Large intestine (tissue), 3 donors: ENCODE results near the gene TPRG1L. TPM values are rescaled to one million over a fixed set of nuclear protein-coding genes. Genes with fewer than 3 reads are reported as not detected.

Experiments
- DNase-seq, 2 donors: peaks; one replicate each; pipeline versions ENCODE4 v3.0.0 to v3.0.0-alpha.2; 2013
- H3K27ac ChIP-seq: one replicate; pipeline ENCODE4 v1.5.1; 2013; ENCODE audit warnings: low read length
- H3K27me3 ChIP-seq: 2 replicates; pipeline ENCODE4 v1.6.1; 2013; ENCODE audit warnings: low read length; ENCODE audit not compliant: control insufficient read depth, insufficient read depth
- H3K36me3 ChIP-seq: 2 replicates; pipeline ENCODE4 v1.6.1; 2013; ENCODE audit warnings: low read length; ENCODE audit not compliant: control insufficient read depth, insufficient read depth
- H3K4me1 ChIP-seq: one replicate; pipeline ENCODE4 v1.6.1; 2013; ENCODE audit warnings: low read length; ENCODE audit not compliant: control insufficient read depth, insufficient read depth
- H3K4me3 ChIP-seq: one replicate; pipeline ENCODE4 v1.5.1; 2013; ENCODE audit warnings: low read length
- H3K9me3 ChIP-seq: one replicate; pipeline ENCODE4 v1.6.1; 2013; ENCODE audit warnings: mild to moderate bottlenecking, low read depth, low read length, moderate library complexity; ENCODE audit not compliant: control insufficient read depth
- WGBS: methylation state at CpG from one replicate; pipeline ENCODE4 v1.1.5; 2013; ENCODE audit warnings: low lambda C conversion rate; ENCODE audit not compliant: insufficient coverage; 5-methylcytosine and 5-hydroxymethylcytosine counted together
- polyA plus RNA-seq: library from polyadenylated mRNA; unstranded; fragments of 120-200 nt; gene quantifications from one replicate; pipeline ENCODE4 v1.2.1, GENCODE V29; 2013

TPRG1L gene
- polyA plus RNA-seq, 1 donor, result 81.6 TPM

GRCh38 chr1:3645666-3646355 is 21.0 kb downstream of the TPRG1L start:
- Histone ChIP-seq H3K36me3 (peaks cover 20% of the 10 kb centered on the region), H3K4me1 (peaks cover 10% of the 10 kb centered on the region)
- 80% methylated on average over 1 of the region's 27 CpGs for WGBS

GRCh38 chr1:3646596-3646995 is 21.8 kb downstream of the TPRG1L start:
- Histone ChIP-seq H3K27ac (no peak overlapping the region), H3K4me3 (no peak overlapping the region), H3K27me3 (peaks cover 16% of the 10 kb centered on the region), H3K36me3 (peaks cover 20% of the 10 kb centered on the region), H3K9me3 (peaks cover 10% of the 10 kb centered on the region), H3K4me1 (peaks cover 12% of the 10 kb centered on the region)
- WGBS, result 93% methylated on average over 3 of the region's 20 CpGs
- no peak for DNase-seq

More at GRCh38 chr1:3645666-3646355, 21.0 kb downstream of the TPRG1L start:
- Histone ChIP-seq H3K27ac (no peak overlapping the region), H3K9me3 (peaks cover 4% of the 10 kb centered on the region), H3K4me3 (no peak overlapping the region), H3K27me3 (peaks cover 8% of the 10 kb centered on the region)
- DNase-seq, result no peak

- Histone ChIP-seq H3K27me3 (peaks cover 42% of the 10 kb centered on the region), H3K36me3 (peaks cover 18% of the 10 kb centered on the region), H3K4me1 (peaks cover 12% of the 10 kb centered on the region), H3K4me3 (peak within 1 kb of the TSS; percentile 64), H3K27ac (no peak within 1 kb of the TSS), H3K9me3 (peaks cover 10% of the 10 kb centered on the region)
- DNase-seq, result peak; percentile 88 to 90
- no CpG with 5 or more reads among the region's 60 CpGs for WGBS
These were observed 24.8 kb downstream of the TPRG1L start, which contains the start of gene WRAP73 for GRCh38 chr1:3649342-3650247. Gene WRAP73 (minus strand): TSS chr1:3650103. CDS start chr1:3649999, 104 bp downstream.

DNA sequence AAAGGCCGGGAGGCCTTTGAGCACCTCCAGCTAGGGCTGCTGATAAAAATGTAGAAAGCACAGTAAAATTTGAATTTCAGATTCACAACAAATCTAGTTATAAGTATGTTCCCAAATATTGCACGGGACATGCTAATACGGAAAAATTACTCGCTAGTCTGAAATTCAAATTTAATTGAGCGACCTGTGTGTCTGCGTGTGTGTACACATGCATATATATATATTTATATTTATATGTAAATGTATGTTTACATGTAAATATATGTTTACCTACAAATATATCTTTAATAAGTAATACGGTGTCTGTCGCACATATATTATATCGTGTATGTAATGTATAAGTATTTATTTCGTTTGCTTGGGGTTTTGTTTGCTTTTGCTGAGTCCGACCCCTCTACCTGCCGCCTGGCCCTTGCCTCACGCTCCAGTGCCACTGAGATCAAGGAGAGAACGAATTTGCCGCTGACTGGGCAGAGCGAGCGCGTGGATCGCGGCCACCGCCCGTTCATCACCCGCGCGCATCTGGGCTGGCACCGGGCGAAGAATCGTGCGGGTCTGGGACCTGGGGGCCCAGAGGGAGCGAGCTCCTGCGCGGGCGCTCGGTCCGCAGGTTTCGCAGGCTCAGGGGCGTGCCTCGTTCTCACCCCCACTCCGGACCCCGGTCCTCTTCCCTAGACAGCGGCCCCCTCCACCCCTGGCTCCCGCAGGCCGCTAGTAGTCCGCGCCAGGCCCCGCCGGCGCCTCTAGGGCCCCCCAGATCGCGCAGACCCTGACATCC is 25.6 kb downstream of the TPRG1L start:
- peaks cover 10% of the 10 kb centered on the region for H3K9me3 ChIP-seq
- no peak overlapping the region for H3K27ac ChIP-seq
- H3K4me1 ChIP-seq, result peaks cover 12% of the 10 kb centered on the region
- no peak for DNase-seq
- H3K36me3 ChIP-seq, result peaks cover 18% of the 10 kb centered on the region
- peaks cover 50% of the 10 kb centered on the region for H3K27me3 ChIP-seq
- no peak overlapping the region for H3K4me3 ChIP-seq
- 11% methylated on average over 3 of the region's 50 CpGs for WGBS

DNA sequence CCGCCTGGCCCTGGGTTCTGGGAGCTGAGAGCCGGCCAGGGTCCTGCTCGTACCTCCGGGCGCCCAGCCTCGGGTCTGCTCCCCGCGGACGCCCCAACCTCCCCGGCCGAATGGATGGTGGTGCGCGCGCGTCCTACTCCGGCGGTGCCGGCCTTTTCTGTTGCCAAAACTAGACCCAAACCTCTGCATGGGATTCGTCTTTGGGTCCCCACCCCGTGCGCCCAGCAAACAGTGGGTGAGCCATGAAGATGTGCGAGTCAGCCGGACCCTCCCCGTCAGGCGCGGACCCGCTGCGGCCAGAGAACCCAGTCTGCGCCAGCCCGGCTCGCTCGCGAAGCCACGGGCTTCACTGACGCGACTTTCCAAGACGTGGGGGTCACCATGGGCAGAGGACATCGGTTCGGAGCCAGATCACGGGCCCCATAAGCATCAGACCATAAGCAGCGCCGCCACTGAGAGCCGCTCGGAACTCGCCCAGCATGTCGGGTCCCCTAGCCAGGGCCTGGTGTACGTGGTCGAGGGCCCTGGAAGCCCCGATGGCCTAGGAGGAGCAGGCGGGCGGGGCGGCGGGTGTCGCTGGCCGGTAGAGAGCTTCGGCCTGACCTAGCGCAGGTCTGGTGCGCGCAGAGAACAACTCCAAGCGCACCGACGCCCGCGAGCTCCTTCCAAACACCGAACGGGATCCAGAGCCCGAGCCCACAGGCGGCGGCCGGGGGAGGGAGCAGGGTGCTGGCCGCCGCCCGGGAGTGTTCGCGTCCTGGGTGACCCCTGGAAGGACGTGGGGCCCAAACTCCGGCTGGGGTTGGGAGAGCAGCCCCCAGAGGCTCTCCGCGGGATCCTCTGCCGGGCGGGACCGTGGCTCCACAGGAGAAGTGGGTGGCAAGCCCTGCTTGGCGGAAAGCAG is 26.5 kb downstream of the TPRG1L start:
- H3K36me3 ChIP-seq, result peaks cover 10% of the 10 kb centered on the region
- H3K4me3 ChIP-seq, result no peak overlapping the region
- peak in 1 of 2 donors; percentile 17 for DNase-seq
- no CpG with 5 or more reads among the region's 83 CpGs for WGBS
- peaks cover 10% of the 10 kb centered on the region for H3K9me3 ChIP-seq
- no peak overlapping the region for H3K27ac ChIP-seq
- H3K4me1 ChIP-seq, result peaks cover 12% of the 10 kb centered on the region
- peaks cover 56% of the 10 kb centered on the region for H3K27me3 ChIP-seq

DNA sequence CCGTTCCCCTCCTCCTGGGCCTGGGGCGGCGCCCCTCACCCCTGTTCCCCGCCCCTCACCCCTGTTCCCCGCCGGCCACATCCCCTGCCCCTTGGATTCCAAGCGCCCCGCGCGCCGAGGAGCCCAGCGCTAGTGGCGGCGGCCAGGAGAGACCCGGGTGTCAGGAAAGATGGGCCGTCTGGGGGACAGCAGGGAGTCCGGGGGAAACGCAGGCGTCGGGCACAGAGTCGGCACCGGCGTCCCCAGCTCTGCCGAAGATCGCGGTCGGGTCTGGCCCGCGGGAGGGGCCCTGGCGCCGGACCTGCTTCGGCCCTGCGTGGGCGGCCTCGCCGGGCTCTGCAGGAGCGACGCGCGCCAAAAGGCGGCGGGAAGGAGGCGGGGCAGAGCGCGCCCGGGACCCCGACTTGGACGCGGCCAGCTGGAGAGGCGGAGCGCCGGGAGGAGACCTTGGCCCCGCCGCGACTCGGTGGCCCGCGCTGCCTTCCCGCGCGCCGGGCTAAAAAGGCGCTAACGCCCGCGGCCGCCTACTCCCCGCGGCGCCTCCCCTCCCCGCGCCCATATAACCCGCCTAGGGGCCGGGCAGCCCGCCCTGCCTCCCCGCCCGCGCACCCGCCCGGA is 27.2 kb downstream of the TPRG1L start, which contains the start of gene TP73:
TP73 (plus strand) TSS at position 587 of the 618 bp plus-strand sequence. CDS start 29,850 bp downstream, outside the sequence.
- peak in 1 of 2 donors; percentile 11 for DNase-seq
- Histone ChIP-seq H3K4me1 (peaks cover 12% of the 10 kb centered on the region), H3K36me3 (peaks cover 2% of the 10 kb centered on the region), H3K27me3 (peaks cover 62% of the 10 kb centered on the region), H3K27ac (no peak within 1 kb of the TSS), H3K4me3 (no peak within 1 kb of the TSS), H3K9me3 (peaks cover 10% of the 10 kb centered on the region)
- no CpG with 5 or more reads among the region's 80 CpGs for WGBS

GRCh38 chr1:3652548-3653285 is 27.9 kb downstream of the TPRG1L start:
- no peak overlapping the region for H3K4me3 ChIP-seq
- H3K27me3 ChIP-seq, result peaks cover 68% of the 10 kb centered on the region
- no peak overlapping the region for H3K27ac ChIP-seq
- H3K4me1 ChIP-seq, result peaks cover 12% of the 10 kb centered on the region
- peak in 1 of 2 donors; percentile 22 for DNase-seq
- no CpG with 5 or more reads among the region's 68 CpGs for WGBS
- H3K9me3 ChIP-seq, result peaks cover 10% of the 10 kb centered on the region
- no peaks in the 10 kb centered on the region for H3K36me3 ChIP-seq

GRCh38 chr1:3653286-3653618 is 28.4 kb downstream of the TPRG1L start:
- WGBS, result no CpG with 5 or more reads among the region's 10 CpGs
- Histone ChIP-seq H3K27ac (no peak overlapping the region), H3K27me3 (peaks cover 73% of the 10 kb centered on the region), H3K4me3 (no peak overlapping the region), H3K4me1 (peaks cover 12% of the 10 kb centered on the region), H3K36me3 (no peaks in the 10 kb centered on the region), H3K9me3 (peaks cover 10% of the 10 kb centered on the region)
- DNase-seq, result no peak
